NCI-H526 treated with DMSO at 0.1 percent for 48 hours (cell line): ENCODE data around the gene SLC25A23.
A peak's percentile ranks its signal among the peaks of the same experiment; 100 is the strongest.
"Not testable (repeated sequence)": the region's sequence is repeated elsewhere in the genome, so short reads cannot be mapped to it uniquely, and the experiment has no call there.

Experiments
- DNase-seq: peaks from one replicate; lab custom pipeline; 2025; lab: John Stamatoyannopoulos, UW

The SLC25A23 gene

GRCh38 chr19:6459262-6460098 lies at the start of gene SLC25A23:
Gene SLC25A23, minus strand, starts transcription at chr19:6459792. Its CDS starts 164 bp downstream, at chr19:6459628.
- peak; percentile 35 for DNase-seq

DNA sequence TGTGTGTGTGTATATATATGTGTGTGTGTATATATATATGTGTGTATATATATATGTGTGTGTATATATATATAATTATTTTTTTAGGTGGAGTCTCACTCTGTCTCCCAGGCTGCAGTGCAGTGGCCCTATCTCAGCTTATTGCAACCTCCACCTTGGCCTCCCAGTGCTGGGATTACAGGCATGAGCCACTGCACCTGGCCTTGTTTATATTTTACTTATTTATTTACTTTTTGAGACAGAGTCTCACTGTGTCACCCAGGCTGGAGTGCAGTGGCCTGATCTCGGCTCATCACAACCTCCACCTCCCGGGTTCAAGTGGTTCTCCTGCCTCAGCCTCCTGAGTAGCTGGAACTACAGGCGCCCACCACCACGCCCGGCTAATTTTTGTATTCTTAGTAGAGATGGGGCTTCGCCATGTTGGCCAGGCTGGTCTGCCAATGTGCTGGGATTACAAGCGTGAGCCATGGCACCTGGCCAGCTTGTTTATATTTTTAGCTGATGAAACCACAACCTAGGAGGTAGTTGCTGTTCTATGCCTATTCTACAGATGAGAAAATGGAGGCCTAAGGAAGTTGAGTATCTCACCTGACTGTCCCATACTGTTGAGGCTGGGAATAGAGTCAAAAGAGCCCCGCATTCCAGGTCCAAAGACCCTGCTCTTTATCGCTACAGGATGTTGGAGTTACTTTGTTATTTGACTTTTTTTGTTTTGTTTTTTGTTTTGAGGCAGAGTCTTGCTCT lies 48.6 kb upstream of the SLC25A23 start:
- not testable (repeated sequence) for DNase-seq

DNA sequence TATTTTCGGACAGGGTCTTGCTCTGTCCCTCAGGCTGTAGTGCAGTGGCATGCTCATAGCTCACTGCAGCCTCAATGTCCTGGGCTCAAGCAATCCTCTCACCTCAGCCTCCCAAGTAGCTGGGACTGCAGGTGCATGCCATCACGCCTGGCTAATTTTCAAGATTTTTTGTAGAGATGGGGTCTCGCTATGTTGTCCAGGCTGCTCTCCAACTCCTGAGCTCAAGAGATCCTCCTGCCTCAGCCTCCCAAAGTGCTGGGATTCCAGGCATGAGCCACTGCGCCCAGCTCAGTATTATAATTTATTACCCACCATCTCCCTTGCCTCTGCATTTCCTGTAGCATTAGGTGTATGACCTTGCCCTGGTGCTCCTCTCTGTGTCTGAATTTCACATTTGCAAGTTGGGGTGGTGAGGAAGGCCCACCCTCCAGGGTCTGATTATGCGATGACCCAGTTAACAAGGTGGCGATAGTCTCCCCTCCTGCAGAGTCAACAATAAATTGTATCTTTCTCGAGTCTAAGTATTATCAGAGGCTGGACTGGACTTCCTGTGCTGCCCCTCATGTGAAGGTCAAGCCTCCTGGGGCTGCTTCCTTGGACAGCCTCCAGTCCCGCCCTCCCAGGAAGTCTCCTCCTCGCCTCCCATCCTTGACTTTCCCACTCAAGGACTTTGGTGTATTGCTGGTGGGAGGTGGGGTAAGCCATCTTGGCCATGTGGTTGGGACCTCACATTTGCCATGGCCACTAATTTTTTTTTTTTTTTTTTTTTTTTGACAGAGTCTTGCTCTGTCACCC lies 44.0 kb upstream of the SLC25A23 start:
- no peak for DNase-seq

GRCh38 chr19:6501740-6502648 lies 42.4 kb upstream of the SLC25A23 start, which contains the start of gene TUBB4A:
Gene TUBB4A, minus strand, starts transcription at chr19:6502309. Its CDS starts 97 bp downstream, at chr19:6502212.
- DNase-seq, result no peak

DNA sequence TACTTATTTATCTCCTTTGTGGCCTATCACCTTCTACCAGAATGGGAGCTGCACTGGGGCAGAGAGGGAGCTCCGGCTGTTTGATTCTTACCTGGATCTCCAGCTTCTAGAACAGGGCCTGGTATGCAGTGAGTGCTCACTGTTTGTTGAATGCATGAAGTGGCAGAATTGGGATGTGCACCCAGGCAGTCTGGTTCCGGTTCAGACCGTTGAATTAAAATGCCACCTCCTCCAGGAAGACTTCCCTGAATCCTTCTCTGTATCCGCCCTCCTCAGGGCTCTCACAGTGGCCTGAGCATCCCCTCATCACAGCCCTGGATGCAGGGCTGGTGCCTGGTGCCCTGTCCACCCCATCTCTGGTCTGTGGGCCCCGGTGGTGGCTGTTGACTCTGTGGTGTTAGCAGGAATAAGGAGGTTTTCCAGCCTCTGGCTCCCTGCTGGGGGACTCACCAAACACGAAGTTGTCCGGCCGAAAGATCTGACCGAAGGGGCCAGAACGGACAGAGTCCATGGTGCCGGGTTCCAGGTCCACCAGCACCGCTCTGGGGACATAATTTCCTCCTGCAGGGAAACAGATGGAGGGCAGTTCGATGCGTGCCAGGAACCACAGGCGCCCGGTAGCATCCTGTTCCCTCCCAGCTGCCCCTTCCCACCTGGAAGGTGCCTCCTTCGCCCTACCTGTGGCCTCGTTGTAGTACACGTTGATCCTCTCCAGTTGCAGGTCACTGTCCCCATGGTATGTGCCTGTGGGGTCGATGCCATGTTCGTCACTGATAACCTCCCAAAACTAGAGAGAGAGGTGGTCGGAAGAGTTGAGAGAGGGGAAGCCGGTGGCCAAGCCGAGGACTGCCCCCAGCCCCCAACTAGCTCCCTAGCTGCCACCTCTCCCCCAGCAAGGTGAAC lies 41.5 kb upstream of the SLC25A23 start:
- DNase-seq, result no peak

- no peak for DNase-seq
Measured at GRCh38 chr19:6499052-6499790, 39.6 kb upstream of the SLC25A23 start.

- DNase-seq, result no peak
Measured at GRCh38 chr19:6498294-6499036, 38.9 kb upstream of the SLC25A23 start.

- no peak for DNase-seq
Measured at GRCh38 chr19:6495947-6496346, 36.4 kb upstream of the SLC25A23 start.

- DNase-seq, result no peak
Measured at GRCh38 chr19:6494438-6495036, 34.9 kb upstream of the SLC25A23 start.

DNA sequence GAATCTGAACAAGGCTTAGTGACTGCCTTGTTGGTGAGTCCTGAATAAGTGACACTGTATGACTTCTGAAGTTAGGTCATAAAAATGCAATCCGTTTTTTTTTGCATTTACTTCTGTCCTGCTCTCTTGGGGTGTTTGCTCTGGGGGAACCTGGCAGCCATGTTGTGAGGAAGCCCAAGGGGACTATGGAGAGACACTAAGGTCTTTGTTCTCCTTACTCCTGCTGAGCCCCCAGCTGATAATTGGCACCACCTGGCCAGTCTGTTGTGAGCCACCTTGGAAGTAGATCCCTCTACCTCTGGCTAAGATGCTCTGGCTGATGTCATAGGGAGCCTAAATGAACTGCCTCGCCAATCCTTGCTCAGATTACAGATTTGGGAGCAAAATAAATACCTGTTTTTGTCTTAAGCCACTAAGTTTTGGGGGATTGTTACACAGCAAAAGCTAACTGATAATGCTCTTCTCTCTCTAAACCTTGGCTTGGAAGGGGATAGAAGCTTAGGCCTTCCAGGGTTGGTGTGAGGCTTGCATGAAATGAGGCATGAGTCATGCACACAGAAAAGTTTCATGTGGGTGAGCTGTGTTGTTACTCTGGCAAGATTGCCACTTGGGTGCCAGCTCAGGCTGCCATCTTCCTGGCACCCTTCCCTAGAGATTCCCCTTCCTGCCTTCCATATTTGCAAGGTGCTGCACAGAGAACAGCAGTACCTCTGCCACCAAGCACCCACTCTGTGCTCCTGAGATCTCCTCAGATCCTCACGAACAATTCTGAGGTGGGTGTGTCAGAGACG lies 32.4 kb upstream of the SLC25A23 start:
- DNase-seq, result no peak

GRCh38 chr19:6490134-6490533 lies 30.5 kb upstream of the SLC25A23 start:
- DNase-seq, result no peak

DNA sequence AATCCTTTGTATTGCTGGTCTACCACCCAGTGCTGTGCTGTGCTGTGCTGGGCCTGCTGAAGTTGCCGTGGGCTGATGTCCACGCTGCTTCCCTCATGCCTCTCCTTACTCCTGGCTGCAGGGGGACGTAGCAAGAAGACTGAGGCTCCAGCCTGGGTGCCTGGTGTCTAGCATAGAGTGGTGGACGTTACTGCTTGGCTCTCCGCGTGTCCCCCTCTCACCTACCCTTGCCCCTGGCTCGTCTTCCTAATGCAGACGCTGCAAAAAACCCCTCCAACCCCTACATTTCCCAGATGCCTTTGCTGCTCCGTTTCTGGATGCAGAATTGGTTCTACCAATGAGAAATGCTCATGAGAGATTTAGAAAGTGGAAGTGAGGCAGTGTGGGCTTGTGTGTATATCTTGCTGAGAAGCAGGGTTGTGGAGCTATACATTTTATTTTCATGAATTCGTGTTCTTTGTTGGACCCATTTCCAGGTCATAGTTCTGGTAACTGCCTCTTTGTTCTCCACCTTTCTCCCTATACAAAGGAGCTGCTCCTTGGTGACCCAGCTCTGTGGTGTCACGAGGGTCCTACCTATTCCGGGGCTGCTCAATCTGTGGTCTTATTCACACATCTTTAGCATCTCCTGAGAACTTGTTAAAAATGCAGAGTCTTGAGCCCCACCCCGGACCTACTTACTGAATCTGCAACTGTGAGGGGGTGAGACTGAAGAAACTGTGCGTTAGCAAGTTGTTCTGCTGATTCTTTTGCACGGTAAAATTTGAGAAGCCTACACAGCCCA lies 29.9 kb upstream of the SLC25A23 start:
- DNase-seq, result no peak

DNA sequence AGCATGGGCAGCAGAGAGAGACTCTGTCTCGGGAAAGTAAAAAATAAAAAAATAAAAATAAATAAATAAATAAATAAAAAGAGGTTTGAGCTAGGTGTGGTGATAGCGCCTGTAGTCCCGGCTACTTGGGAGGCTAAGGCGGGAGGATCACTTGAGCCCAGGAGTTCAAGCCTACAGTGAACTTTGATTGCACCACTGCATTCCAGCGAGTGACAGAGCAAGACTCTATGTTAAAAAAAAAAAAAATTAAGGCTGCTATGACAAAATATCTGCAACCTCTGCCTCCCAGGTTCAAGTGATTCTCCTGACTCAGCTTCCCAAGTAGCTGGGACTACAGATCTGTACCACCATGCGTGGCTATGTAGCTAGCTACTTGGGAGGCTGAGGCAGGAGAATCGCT lies 25.2 kb upstream of the SLC25A23 start:
- no peak for DNase-seq

DNA sequence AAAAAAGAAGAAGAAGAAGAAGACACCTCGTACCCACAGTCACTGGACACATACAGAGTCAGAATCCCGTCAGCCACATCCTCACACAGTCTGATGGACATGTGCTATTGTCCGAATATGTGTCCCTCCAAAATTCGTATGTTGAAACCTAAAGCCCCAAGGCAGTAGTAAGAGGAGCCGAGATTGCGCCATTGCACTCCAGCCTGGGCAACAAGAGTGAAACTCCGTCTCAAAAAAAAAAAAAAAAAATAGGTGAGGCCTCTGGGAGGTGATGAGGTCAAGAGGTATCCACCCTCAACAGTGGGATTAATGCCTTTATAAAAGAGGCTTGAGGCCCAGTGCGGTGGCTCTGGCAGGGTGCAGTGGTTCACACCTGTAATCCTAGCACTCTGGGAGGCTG lies 24.6 kb upstream of the SLC25A23 start:
- DNase-seq, result no peak

DNA sequence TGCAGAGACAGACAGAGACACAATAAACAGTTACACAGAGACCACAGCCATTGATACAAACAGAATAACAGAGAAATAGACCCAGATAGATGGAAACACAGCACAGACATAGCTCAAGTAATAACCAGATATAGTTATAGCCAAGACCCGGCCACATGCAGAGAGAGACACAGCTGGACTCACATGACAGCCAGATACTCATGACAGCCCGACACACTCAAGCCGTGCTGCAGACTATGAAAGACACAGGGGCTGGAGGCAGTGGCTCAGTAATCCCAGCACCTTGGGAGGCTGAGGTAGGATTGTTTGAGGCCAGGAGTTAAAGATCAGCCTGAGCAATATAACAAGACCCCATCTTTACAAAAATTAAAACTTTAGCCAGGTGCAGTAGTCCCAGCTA lies 23.6 kb upstream of the SLC25A23 start:
- no peak for DNase-seq

- no peak for DNase-seq
Measured at GRCh38 chr19:6482343-6482686, 22.7 kb upstream of the SLC25A23 start.
